ENCODE data around the gene PARP1. TPM values are rescaled to one million over a fixed set of nuclear protein-coding genes. Genes with fewer than 3 reads are reported as not detected.

PARP1 gene
- total RNA-seq, 1 donor from 2014 or later = 91.1 TPM

GRCh38 chr1:226366290-226366689, 41.6 kb downstream of the PARP1 start:
- DNase-seq (ENCODE audit: low read depth) = no peak
- H3K4me3 ChIP-seq (ENCODE audit: low read depth, low read length) = no peak overlapping the region
- no peaks in the 10 kb centered on the region for H3K27me3 ChIP-seq (ENCODE audit: control insufficient read depth, insufficient read depth, low read length)
- peaks cover 4% of the 10 kb centered on the region for H3K36me3 ChIP-seq (ENCODE audit: control insufficient read depth, insufficient read depth, low read length)
- TF ChIP-seq, protein P1, sequence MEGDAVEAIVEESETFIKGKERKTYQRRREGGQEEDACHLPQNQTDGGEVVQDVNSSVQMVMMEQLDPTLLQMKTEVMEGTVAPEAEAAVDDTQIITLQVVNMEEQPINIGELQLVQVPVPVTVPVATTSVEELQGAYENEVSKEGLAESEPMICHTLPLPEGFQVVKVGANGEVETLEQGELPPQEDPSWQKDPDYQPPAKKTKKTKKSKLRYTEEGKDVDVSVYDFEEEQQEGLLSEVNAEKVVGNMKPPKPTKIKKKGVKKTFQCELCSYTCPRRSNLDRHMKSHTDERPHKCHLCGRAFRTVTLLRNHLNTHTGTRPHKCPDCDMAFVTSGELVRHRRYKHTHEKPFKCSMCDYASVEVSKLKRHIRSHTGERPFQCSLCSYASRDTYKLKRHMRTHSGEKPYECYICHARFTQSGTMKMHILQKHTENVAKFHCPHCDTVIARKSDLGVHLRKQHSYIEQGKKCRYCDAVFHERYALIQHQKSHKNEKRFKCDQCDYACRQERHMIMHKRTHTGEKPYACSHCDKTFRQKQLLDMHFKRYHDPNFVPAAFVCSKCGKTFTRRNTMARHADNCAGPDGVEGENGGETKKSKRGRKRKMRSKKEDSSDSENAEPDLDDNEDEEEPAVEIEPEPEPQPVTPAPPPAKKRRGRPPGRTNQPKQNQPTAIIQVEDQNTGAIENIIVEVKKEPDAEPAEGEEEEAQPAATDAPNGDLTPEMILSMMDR (IDR thresholded peaks at IDR 0.05; ENCODE audit: insufficient read depth, low read length, poor library complexity, severe bottlenecking) = no peak

- H3K36me3 ChIP-seq (ENCODE audit: control insufficient read depth, insufficient read depth, low read length) = peaks cover 4% of the 10 kb centered on the region
- DNase-seq (ENCODE audit: low read depth) = peak; percentile 54
- TF ChIP-seq, protein P1 (IDR thresholded peaks at IDR 0.05; ENCODE audit: insufficient read depth, low read length, poor library complexity, severe bottlenecking) = no peak
- H3K4me3 ChIP-seq (ENCODE audit: low read depth, low read length) = no peak overlapping the region
- H3K27me3 ChIP-seq (ENCODE audit: control insufficient read depth, insufficient read depth, low read length) = no peaks in the 10 kb centered on the region
Observed at GRCh38 chr1:226365831-226366231, 42.1 kb downstream of the PARP1 start.

- H3K27me3 ChIP-seq (ENCODE audit: control insufficient read depth, insufficient read depth, low read length) = no peaks in the 10 kb centered on the region
- peaks cover 4% of the 10 kb centered on the region for H3K36me3 ChIP-seq (ENCODE audit: control insufficient read depth, insufficient read depth, low read length)
- TF ChIP-seq, protein P1 (IDR thresholded peaks at IDR 0.05; ENCODE audit: insufficient read depth, low read length, poor library complexity, severe bottlenecking) = no peak
- H3K4me3 ChIP-seq (ENCODE audit: low read depth, low read length) = no peak overlapping the region
- no peak for DNase-seq (ENCODE audit: low read depth)
Observed at GRCh38 chr1:226364901-226365565, 42.9 kb downstream of the PARP1 start.

DNA sequence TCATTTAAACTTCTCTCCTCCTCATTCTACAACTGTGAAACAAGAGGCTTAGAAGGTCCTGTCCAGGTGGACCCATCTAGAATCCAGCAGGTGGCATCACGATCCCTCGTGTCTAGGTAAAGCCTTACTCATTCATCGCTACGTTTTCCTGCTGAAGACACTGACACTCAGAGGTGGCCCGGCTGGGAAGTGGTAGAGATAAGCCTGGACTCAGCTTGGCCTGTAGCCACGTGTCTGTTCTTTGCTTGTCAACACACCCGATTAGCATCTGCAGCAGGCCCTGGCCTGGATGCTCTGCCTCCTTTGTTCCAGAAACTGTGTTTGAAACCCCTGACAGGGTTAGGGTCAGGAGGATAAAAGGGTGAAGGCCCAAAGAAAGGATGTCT, 43.4 kb downstream of the PARP1 start:
- no peak for DNase-seq (ENCODE audit: low read depth)
- TF ChIP-seq, protein P1 (IDR thresholded peaks at IDR 0.05; ENCODE audit: insufficient read depth, low read length, poor library complexity, severe bottlenecking) = no peak
- no peaks in the 10 kb centered on the region for H3K27me3 ChIP-seq (ENCODE audit: control insufficient read depth, insufficient read depth, low read length)
- H3K36me3 ChIP-seq (ENCODE audit: control insufficient read depth, insufficient read depth, low read length) = peaks cover 4% of the 10 kb centered on the region
- no peak overlapping the region for H3K4me3 ChIP-seq (ENCODE audit: low read depth, low read length)

GRCh38 chr1:226363801-226364513, 43.9 kb downstream of the PARP1 start:
- H3K4me3 ChIP-seq (ENCODE audit: low read depth, low read length) = no peak overlapping the region
- TF ChIP-seq, protein P1 (IDR thresholded peaks at IDR 0.05; ENCODE audit: insufficient read depth, low read length, poor library complexity, severe bottlenecking) = no peak
- H3K27me3 ChIP-seq (ENCODE audit: control insufficient read depth, insufficient read depth, low read length) = no peaks in the 10 kb centered on the region
- DNase-seq (ENCODE audit: low read depth) = no peak
- H3K36me3 ChIP-seq (ENCODE audit: control insufficient read depth, insufficient read depth, low read length) = peaks cover 4% of the 10 kb centered on the region

Measured in kidney epithelial cell (primary cell).